ENCODE measurements around the gene LPCAT4.
"Not testable (repeated sequence)": the region's sequence is repeated elsewhere in the genome, so short reads cannot be mapped to it uniquely, and the experiment has no call there.

LPCAT4 gene

DNA sequence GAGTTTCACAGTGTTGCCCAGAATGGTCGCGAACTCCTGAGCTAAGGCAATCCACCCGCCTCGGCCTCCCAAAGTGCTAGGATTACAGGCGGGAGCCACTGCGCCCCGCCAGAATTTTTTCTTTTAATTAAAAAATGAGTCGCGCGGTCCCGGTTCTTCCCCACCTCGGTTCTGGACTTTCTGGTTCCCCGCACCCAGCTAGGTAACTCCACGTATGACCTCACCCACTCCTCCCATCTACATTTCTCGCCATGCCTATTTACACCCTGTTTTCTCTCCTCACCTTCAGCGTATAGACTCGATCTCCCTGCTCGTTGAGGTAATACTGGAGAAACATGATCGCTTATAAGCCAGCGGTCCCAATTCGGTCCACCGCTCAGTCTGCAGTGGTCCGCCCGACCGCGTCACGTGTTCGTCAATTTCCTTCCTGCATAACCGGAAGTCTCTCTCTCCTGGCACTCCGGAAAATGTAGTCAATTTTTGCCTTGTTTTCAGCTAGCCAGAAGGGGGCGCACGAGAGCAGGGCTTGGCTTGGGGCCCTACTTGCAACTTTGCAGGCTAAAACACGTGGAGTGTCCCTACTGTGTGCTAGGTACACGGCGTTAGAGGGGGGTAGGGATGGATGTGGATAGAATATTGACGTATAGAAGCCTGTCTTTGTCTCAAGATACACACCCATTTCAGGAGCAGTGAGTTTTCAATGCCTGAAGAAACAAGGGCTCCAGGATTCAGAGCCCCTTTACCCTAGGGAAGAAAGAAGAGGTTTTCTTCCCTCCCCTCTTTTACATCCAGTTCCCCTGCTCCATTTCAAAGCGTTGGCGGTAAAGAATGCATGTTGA, 24.0 kb downstream of the LPCAT4 start, which contains the start of the genes NOP10 and NUTM1:
Gene NOP10 (minus strand): TSS at position 400 of the 839 bp plus-strand sequence. CDS start 63 bp downstream, at position 337.
Gene NUTM1 (plus strand): TSS at position 579 of the 839 bp plus-strand sequence. CDS start 382 bp downstream, outside the sequence.
- TF ChIP-seq, protein P1, sequence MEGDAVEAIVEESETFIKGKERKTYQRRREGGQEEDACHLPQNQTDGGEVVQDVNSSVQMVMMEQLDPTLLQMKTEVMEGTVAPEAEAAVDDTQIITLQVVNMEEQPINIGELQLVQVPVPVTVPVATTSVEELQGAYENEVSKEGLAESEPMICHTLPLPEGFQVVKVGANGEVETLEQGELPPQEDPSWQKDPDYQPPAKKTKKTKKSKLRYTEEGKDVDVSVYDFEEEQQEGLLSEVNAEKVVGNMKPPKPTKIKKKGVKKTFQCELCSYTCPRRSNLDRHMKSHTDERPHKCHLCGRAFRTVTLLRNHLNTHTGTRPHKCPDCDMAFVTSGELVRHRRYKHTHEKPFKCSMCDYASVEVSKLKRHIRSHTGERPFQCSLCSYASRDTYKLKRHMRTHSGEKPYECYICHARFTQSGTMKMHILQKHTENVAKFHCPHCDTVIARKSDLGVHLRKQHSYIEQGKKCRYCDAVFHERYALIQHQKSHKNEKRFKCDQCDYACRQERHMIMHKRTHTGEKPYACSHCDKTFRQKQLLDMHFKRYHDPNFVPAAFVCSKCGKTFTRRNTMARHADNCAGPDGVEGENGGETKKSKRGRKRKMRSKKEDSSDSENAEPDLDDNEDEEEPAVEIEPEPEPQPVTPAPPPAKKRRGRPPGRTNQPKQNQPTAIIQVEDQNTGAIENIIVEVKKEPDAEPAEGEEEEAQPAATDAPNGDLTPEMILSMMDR (IDR thresholded peaks at IDR 0.05; ENCODE audit: extremely low read depth, missing control alignments), result peak; percentile 84
- peak; percentile 82 for DNase-seq (ENCODE audit: low spot score)

DNA sequence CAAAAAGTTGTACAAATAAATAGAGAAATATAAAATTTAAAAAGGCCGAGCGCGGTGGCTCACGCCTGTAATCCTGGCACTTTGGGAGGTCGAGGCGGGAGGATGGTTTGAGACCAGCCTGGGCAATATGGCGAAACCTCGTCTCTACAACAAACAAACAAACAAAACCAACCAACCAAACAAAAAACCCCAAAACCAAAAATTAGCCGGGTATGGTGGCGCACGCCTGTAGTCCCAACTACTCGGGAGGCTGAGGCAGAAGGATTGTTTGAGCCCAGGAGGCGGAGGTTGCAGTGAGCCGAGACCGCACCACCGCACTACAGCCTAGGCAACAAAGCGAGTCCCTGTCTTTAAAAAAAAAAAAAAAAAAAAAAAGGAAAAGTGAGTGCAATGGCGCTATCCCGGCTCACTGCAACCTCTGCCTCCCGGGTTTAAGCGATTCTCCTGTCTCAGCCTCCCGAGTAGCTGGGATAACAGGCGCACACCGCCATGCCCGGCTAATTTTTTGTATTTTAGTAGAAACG, 24.7 kb downstream of the LPCAT4 start:
- DNase-seq (ENCODE audit: low spot score), result not testable (repeated sequence)

DNA sequence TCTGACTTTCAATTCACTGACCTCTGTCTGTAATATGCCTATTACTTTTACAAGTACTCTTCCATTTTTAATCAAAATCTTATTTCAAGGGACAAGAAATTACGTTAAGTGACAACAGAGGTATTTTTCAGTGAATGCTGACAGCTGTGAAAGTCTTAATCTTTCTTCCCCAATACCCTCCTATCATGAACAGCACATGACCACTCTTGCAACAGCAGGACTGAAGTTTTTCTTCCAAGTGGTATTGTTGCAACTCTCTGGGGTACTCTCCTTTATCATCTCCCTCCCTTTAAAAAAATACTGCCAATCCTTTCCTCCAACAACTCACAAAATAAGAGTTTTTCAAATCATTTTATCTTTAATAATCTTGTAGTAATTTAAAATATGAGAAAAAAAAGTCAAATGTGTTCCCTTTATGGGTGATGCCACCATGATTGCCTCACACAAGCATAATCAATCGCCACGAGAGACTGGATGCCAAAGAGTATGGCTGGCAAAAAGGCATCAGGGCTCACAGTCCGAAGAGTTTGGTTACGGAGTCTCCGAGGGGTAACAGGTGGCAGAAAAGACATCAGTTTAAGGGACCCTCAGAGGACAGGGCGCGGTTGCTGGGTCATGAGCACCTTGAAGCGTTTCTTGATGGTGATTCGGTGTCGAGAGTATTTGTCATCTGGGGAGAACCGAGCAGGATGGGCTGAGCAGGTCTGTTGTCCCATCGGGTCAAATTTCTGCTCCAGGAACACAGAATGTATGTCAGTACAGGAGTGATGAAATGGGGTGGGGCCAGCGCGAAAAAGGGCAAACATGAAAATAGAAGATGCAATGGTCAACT, 25.4 kb downstream of the LPCAT4 start:
- TF ChIP-seq, protein P1 (IDR thresholded peaks at IDR 0.05; ENCODE audit: extremely low read depth, missing control alignments), result no peak
- no peak for DNase-seq (ENCODE audit: low spot score)

DNA sequence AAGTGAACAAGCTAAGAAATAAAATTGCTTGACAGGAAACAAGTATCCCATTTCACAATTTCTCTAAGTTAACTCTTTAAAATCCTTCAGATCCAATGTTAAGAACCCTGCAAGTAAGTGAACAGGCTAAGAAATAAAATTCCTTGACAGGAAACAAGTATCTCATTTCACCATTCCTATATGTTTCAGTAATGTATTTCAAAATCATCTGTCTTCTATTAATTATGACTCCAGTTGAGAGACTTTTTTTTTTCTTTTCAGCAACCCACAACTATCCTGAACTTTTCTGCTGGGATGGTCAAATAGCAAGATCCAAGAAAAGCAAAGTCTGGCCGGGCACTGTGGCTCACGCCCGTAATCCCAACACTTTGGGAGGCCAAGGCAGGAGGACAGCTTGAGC, 27.1 kb downstream of the LPCAT4 start:
- TF ChIP-seq, protein P1 (IDR thresholded peaks at IDR 0.05; ENCODE audit: extremely low read depth, missing control alignments), result no peak

DNA sequence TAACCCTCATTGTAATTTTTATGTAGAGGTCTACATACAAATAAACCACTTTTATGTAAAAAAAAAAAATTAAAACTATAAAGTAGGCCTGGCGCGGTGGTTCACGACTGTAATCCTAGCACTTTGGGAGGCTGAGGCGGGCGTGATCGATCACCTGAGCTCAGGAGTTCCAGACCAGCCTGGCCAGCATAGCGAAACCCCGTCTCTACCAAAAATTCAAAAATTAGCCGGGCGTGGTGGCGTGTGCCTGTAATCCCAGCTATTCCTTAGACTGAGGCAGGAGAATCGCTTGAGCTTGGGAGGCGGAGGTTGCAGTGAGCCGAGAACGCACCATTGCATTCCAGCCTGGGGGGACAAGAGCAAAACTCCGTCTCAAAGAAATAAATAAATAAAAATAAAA, 28.6 kb downstream of the LPCAT4 start:
- TF ChIP-seq, protein P1 (IDR thresholded peaks at IDR 0.05; ENCODE audit: extremely low read depth, missing control alignments), result no peak
- no peak for DNase-seq (ENCODE audit: low spot score)

More for the DNA sequence above, 27.1 kb downstream of the LPCAT4 start:
- DNase-seq (ENCODE audit: low spot score), result no peak

DNA sequence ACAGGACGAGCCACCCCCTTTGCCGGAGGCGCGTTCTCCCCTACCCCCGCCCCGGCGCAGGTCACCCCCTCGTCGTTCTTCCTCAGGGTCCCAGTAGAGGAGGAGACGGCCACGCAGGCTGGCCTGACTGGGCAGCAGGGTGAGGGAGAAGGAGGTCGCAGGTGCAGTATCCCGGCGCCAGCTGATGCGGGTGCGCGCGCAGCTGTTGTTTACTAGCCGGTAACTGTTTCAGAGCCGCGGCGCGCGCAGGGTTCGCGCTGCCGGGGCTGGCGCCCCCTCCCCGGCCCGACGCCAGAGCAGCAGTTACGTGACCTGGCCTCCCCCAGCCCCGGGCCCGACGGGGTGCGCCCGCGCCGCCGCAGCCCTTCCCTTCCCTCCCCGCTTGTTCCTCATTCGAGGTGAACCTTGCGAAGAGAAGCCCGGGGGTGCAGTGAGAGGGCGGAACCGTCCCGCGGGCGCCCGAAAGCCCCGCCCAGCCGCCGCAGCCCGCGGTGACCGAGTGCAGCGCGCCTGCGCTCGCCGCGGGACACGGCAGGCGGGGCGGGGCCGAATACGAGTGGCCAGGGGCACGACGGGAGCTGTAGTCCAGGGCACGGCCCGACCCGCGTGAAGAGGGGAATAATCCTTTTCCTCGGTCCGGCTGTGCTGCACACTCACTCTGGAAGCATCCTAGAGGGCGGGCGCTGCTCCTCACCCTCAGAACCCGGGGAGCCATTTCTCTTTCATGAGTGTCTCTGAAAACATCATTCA, 29.3 kb downstream of the LPCAT4 start, which contains the start of gene SLC12A6:
Gene SLC12A6 (minus strand): TSS at position 225 of the 750 bp plus-strand sequence. CDS start 1,101 bp downstream, outside the sequence.
- TF ChIP-seq, protein P1 (IDR thresholded peaks at IDR 0.05; ENCODE audit: extremely low read depth, missing control alignments), result no peak
- peak; percentile 93 for DNase-seq (ENCODE audit: low spot score)

DNA sequence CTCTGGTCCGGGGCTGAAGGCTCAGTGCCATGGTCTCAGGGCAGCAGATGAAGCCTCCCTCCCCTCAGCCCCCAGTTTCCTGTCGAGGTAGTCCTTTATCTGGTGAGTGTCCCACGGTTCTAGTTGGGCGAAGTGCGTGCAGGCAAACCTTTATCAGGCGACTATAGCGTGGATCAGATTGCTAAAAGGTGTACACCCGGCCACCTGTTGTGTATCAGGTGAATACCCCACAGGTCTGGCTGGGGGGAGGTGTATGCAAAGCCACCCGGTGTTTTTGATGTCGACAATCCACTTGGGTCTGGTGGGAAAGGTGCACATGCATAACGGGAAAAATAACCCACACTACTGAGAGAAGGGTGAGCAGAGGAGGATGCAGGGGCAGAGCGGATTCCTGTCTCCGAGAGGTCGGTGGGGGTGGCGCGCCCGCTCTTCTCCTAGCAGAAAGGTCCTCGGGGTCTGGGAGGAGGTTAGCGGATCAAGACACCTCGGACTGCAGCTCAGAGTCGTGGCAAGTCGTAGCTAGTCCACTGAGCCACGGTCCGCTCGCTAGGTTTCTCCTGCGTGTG, 29.9 kb downstream of the LPCAT4 start:
- TF ChIP-seq, protein P1 (IDR thresholded peaks at IDR 0.05; ENCODE audit: extremely low read depth, missing control alignments), result no peak
- no peak for DNase-seq (ENCODE audit: low spot score)
